ENCODE results near the gene NONO.

DNA sequence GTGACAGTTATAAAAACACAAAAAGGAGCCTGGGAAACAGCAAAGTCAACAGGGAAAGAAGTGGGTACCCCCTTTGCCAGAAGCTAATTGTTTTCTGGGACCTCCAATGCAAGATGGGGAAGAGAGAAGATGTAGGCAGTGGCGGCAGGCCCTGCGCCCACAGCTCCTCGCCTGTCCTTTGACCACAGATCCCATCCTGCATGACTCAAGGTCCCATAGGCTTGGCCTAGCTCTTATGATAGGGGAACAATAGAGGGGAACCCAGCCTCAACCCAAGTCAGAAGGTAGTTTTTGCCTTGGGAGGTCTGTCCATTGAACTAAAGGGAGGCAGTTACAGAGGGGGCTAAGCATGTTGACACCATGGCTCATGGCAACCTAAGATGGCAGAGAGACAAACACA lies 43.7 kb upstream of the NONO start:
- TF ChIP-seq, protein P1, sequence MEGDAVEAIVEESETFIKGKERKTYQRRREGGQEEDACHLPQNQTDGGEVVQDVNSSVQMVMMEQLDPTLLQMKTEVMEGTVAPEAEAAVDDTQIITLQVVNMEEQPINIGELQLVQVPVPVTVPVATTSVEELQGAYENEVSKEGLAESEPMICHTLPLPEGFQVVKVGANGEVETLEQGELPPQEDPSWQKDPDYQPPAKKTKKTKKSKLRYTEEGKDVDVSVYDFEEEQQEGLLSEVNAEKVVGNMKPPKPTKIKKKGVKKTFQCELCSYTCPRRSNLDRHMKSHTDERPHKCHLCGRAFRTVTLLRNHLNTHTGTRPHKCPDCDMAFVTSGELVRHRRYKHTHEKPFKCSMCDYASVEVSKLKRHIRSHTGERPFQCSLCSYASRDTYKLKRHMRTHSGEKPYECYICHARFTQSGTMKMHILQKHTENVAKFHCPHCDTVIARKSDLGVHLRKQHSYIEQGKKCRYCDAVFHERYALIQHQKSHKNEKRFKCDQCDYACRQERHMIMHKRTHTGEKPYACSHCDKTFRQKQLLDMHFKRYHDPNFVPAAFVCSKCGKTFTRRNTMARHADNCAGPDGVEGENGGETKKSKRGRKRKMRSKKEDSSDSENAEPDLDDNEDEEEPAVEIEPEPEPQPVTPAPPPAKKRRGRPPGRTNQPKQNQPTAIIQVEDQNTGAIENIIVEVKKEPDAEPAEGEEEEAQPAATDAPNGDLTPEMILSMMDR (IDR thresholded peaks at IDR 0.05): no peak
- TF ChIP-seq POLR2A (IDR thresholded peaks at IDR 0.05): no peak

All from transverse colon (tissue), 3 donors.